Hematopoietic multipotent progenitor cell treated with erythropoietin and hydrocortisone succinate and interleukin-3 and kit ligand, for 15 days (in vitro differentiated cells): Measurements from ENCODE around the gene VWA5B1.
"Not testable (repeated sequence)": the region's sequence is repeated elsewhere in the genome, so short reads cannot be mapped to it uniquely, and the experiment has no call there.

Source experiments
- DNase-seq: peaks from one replicate; pipeline ENCODE4 v3.0.0-alpha.2; 2015; ENCODE audit warnings: low spot score

VWA5B1 gene

GRCh38 chr1:20290624-20291597 is at the start of gene VWA5B1:
Gene VWA5B1, plus strand, starts transcription at chr1:20290875. Its CDS starts 19,727 bp downstream, at chr1:20310602.
- DNase-seq = no peak

GRCh38 chr1:20242890-20243479 is 47.7 kb upstream of the VWA5B1 start:
- no peak for DNase-seq

GRCh38 chr1:20248971-20249612 is 41.6 kb upstream of the VWA5B1 start:
- no peak for DNase-seq

GRCh38 chr1:20250340-20250989 is 40.2 kb upstream of the VWA5B1 start:
- no peak for DNase-seq

- DNase-seq = no peak
Measured at GRCh38 chr1:20252587-20252986, 38.1 kb upstream of the VWA5B1 start.

GRCh38 chr1:20255666-20256065 is 35.0 kb upstream of the VWA5B1 start:
- DNase-seq = no peak

GRCh38 chr1:20259646-20260045 is 31.0 kb upstream of the VWA5B1 start:
- no peak for DNase-seq

- no peak for DNase-seq
Measured at GRCh38 chr1:20261095-20261494, 29.6 kb upstream of the VWA5B1 start.

GRCh38 chr1:20262810-20263534 is 27.7 kb upstream of the VWA5B1 start:
- DNase-seq = no peak

GRCh38 chr1:20265250-20265649 is 25.4 kb upstream of the VWA5B1 start:
- DNase-seq = no peak

- DNase-seq = no peak
Measured at GRCh38 chr1:20266141-20266540, 24.5 kb upstream of the VWA5B1 start.

- DNase-seq = no peak
Measured at GRCh38 chr1:20266642-20267041, 24.0 kb upstream of the VWA5B1 start.

- DNase-seq = no peak
Measured at GRCh38 chr1:20271498-20272400, 18.9 kb upstream of the VWA5B1 start.

- DNase-seq = not testable (repeated sequence)
Measured at GRCh38 chr1:20273716-20274115, 17.0 kb upstream of the VWA5B1 start.

GRCh38 chr1:20275319-20275925 is 15.3 kb upstream of the VWA5B1 start:
- no peak for DNase-seq

GRCh38 chr1:20276485-20277159 is 14.1 kb upstream of the VWA5B1 start:
- DNase-seq = no peak

- DNase-seq = no peak
Measured at GRCh38 chr1:20278692-20279130, 12.0 kb upstream of the VWA5B1 start.

- DNase-seq = no peak
Measured at GRCh38 chr1:20279509-20279908, 11.2 kb upstream of the VWA5B1 start.

- DNase-seq = no peak
Measured at GRCh38 chr1:20280341-20280740, 10.3 kb upstream of the VWA5B1 start.
